ENCODE measurements around the gene ADORA3.

ADORA3 gene

GRCh38 chr1:111484391-111485026 is 18.9 kb downstream of the ADORA3 start:
- TF ChIP-seq POLR2A (IDR thresholded peaks at IDR 0.05; ENCODE audit: low read depth, low read length) (no peak), TAF1 (IDR thresholded peaks at IDR 0.05; ENCODE audit: borderline replicate concordance, low read depth, low read length) (no peak), POLR2AphosphoS5 (IDR thresholded peaks at IDR 0.05; ENCODE audit: low read depth, low read length) (no peak)
- DNase-seq (ENCODE audit: insufficient read length) (no peak), FAIRE-seq (no peak)

DNA sequence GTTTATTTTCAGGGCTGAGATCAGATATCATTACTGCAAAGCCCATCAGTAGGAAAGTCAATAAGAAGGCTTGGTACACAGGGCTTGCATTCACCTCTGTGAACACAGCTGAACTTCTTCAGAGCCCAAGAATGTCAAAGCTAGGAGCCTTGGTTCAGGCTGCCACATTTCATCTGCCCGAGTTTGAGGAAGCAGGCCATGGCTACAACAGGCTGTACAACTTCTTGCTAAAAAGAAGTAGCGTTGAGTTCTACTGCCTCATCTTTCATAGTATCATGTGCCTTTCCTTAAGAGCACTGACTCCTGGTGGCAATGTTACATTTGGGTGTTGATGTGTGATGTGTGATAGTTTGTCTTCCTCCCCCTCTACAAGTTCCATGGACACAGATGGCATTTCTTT is 19.6 kb downstream of the ADORA3 start:
- no peak for DNase-seq (ENCODE audit: insufficient read length)
- FAIRE-seq, result no peak
- no peak for TF ChIP-seq TAF1 (IDR thresholded peaks at IDR 0.05; ENCODE audit: borderline replicate concordance, low read depth, low read length)
- TF ChIP-seq POLR2A (IDR thresholded peaks at IDR 0.05; ENCODE audit: low read depth, low read length), result no peak
- TF ChIP-seq POLR2AphosphoS5 (IDR thresholded peaks at IDR 0.05; ENCODE audit: low read depth, low read length), result no peak

- TF ChIP-seq TAF1 (IDR thresholded peaks at IDR 0.05; ENCODE audit: borderline replicate concordance, low read depth, low read length), result no peak
- TF ChIP-seq POLR2AphosphoS5 (IDR thresholded peaks at IDR 0.05; ENCODE audit: low read depth, low read length), result no peak
- TF ChIP-seq POLR2A (IDR thresholded peaks at IDR 0.05; ENCODE audit: low read depth, low read length), result no peak
- DNase-seq (ENCODE audit: insufficient read length) (no peak), FAIRE-seq (no peak)
These were observed 20.3 kb downstream of the ADORA3 start for GRCh38 chr1:111483166-111483565.

DNA sequence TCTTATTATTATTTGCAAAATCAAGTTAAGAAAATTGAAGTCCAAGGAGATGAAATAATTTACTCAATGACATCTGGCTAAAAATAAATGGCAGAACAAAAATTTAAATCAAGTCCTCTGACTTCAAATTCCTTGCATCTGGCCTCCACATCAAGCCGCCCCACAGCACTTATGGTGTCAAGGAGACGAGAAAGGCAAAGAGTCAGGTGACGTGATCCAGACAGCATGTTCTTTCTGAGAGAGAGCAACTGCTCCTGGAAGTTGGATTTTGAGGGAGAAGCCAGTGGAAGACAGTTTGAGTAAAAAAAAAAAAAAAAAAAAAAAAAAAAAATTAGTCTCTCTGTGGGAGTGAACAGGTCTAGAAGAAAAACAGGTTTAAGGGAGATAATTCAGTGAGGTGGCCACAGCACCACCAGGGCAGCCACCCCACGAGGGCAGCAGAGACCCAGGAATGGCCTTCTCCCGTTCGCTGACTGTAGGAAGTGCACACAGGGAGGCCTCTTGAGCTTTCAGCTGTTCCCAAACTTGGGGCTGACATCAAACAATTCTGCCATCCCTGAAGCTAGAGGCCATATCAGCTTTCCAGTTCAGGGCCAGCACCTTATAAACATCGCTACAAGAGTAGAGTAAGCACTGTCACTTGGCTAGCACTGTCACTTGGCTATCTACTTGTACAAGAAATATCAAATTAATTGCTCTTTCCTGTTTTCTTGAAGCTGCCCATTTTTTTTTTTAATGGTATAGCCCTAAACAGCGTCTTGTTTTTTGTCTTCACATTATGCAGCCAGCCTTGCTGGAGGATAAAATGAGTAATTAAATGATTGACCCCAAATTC is 21.8 kb downstream of the ADORA3 start:
- no peak for TF ChIP-seq POLR2AphosphoS5 (IDR thresholded peaks at IDR 0.05; ENCODE audit: low read depth, low read length)
- no peak for TF ChIP-seq POLR2A (IDR thresholded peaks at IDR 0.05; ENCODE audit: low read depth, low read length)
- TF ChIP-seq TAF1 (IDR thresholded peaks at IDR 0.05; ENCODE audit: borderline replicate concordance, low read depth, low read length), result no peak
- DNase-seq (ENCODE audit: insufficient read length) (peak; percentile 43), FAIRE-seq (peak; percentile 72)

GRCh38 chr1:111480674-111481073 is 22.8 kb downstream of the ADORA3 start:
- FAIRE-seq (no peak), DNase-seq (ENCODE audit: insufficient read length) (no peak)
- no peak for TF ChIP-seq POLR2AphosphoS5 (IDR thresholded peaks at IDR 0.05; ENCODE audit: low read depth, low read length)

DNA sequence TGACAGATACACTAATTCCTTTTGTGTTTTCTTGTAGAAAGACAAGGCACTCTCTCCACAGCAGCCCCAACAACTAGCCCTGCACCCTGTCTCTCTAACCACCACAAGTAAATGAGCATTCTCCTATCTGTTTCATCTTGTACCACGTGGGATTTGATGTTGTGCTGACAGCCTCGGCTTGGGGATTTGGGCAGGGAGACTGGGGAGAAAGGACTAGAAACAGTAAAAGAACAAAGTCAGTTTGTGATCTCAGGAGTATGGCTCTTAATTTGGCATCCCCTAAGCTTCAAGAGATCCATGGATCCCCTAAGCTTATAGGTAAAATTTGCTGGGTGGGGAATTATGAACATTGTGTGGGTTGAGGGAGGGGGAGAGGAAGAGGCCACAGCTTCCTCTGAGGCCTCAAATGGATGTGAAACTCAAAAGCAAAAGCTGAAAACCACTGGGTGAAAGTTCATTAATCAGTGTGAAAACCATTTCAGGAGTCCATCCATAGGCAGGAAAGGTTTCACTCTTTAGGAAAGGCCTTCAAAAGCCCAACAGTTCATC is 26.6 kb downstream of the ADORA3 start:
- FAIRE-seq, result peak; percentile 92
- DNase-seq (ENCODE audit: insufficient read length), result no peak

GRCh38 chr1:111476214-111476613 is 27.2 kb downstream of the ADORA3 start:
- TF ChIP-seq POLR2A (IDR thresholded peaks at IDR 0.05; ENCODE audit: low read depth, low read length) (no peak), TAF1 (IDR thresholded peaks at IDR 0.05; ENCODE audit: borderline replicate concordance, low read depth, low read length) (no peak), POLR2AphosphoS5 (IDR thresholded peaks at IDR 0.05; ENCODE audit: low read depth, low read length) (no peak)
- FAIRE-seq (no peak), DNase-seq (ENCODE audit: insufficient read length) (no peak)

More for the DNA sequence above, 26.6 kb downstream of the ADORA3 start:
- no peak for TF ChIP-seq TAF1 (IDR thresholded peaks at IDR 0.05; ENCODE audit: borderline replicate concordance, low read depth, low read length)
- peak; percentile 43; the same call in 1 of the 2 replicates for TF ChIP-seq POLR2A (IDR thresholded peaks at IDR 0.05; ENCODE audit: low read depth, low read length)
- TF ChIP-seq POLR2AphosphoS5 (IDR thresholded peaks at IDR 0.05; ENCODE audit: low read depth, low read length), result no peak; the same call in 1 of the 2 replicates

DNA sequence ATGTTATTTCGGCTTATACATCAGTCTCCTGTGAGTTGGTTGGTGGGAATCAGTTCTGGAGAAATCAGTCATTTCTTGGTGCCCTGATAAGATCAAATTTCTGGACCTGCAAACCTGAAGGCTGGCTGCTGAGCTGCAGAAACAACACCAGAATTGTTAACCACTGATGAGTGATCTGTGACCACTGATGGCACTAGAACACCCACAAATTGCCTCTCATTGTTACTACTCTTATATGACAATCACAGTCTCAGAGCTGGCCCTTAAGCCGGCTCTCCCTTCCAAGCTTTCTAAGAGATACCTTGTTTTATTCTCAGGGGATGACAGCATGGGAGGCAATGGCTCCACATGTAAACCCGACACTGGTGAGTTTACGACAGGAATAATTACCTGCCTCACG is 27.7 kb downstream of the ADORA3 start:
- FAIRE-seq (peak; percentile 79), DNase-seq (ENCODE audit: insufficient read length) (no peak)
- TF ChIP-seq POLR2AphosphoS5 (IDR thresholded peaks at IDR 0.05; ENCODE audit: low read depth, low read length), result no peak
- TF ChIP-seq POLR2A (IDR thresholded peaks at IDR 0.05; ENCODE audit: low read depth, low read length), result no peak
- TF ChIP-seq TAF1 (IDR thresholded peaks at IDR 0.05; ENCODE audit: borderline replicate concordance, low read depth, low read length), result no peak

GRCh38 chr1:111474521-111474920 is 28.9 kb downstream of the ADORA3 start:
- FAIRE-seq (no peak), DNase-seq (ENCODE audit: insufficient read length) (no peak)
- TF ChIP-seq POLR2AphosphoS5 (IDR thresholded peaks at IDR 0.05; ENCODE audit: low read depth, low read length), result no peak
- TF ChIP-seq POLR2A (IDR thresholded peaks at IDR 0.05; ENCODE audit: low read depth, low read length), result no peak
- TF ChIP-seq TAF1 (IDR thresholded peaks at IDR 0.05; ENCODE audit: borderline replicate concordance, low read depth, low read length), result no peak

DNA sequence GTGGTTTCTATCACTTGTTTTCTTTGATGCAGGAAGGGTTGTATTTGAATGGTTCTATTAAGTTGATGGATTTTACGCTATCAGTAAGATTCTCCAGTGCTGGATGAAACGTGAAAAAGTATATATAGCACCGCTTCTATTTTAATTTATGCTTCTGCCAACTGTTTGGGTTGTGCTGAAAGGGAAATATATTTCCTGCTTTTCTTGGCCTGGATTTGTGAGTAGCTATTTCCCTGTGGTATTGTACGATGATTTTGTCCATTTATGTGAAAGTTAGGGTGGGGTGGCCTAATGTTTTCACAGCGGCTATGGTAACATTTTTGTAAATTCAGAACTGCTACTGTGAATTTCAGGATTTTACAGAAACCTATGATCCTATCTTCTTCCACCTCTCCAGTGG is 29.3 kb downstream of the ADORA3 start:
- FAIRE-seq (no peak), DNase-seq (ENCODE audit: insufficient read length) (no peak)
- TF ChIP-seq POLR2A (IDR thresholded peaks at IDR 0.05; ENCODE audit: low read depth, low read length), result no peak
- TF ChIP-seq TAF1 (IDR thresholded peaks at IDR 0.05; ENCODE audit: borderline replicate concordance, low read depth, low read length), result no peak
- TF ChIP-seq POLR2AphosphoS5 (IDR thresholded peaks at IDR 0.05; ENCODE audit: low read depth, low read length), result no peak

DNA sequence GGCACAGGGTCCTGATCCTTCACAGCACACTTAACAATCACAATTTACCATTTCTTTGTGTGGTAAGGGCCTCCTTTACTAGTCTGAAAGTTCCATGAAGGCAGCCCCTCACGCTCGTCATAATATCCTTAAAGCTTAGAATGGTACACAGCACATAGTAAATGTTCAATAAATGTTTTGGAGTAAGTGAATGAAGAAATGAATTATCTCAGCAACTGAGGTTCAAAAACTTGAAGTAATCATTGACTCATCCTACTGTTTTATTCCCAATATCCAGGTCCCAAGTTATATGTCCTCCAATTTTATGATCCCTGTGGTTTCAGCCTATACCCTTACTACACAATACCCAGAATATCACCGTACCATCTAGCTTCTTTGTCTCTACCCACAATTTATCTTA is 31.9 kb downstream of the ADORA3 start:
- no peak for TF ChIP-seq TAF1 (IDR thresholded peaks at IDR 0.05; ENCODE audit: borderline replicate concordance, low read depth, low read length)
- no peak for TF ChIP-seq POLR2AphosphoS5 (IDR thresholded peaks at IDR 0.05; ENCODE audit: low read depth, low read length)
- no peak for TF ChIP-seq POLR2A (IDR thresholded peaks at IDR 0.05; ENCODE audit: low read depth, low read length)
- FAIRE-seq (no peak), DNase-seq (ENCODE audit: insufficient read length) (no peak)

DNA sequence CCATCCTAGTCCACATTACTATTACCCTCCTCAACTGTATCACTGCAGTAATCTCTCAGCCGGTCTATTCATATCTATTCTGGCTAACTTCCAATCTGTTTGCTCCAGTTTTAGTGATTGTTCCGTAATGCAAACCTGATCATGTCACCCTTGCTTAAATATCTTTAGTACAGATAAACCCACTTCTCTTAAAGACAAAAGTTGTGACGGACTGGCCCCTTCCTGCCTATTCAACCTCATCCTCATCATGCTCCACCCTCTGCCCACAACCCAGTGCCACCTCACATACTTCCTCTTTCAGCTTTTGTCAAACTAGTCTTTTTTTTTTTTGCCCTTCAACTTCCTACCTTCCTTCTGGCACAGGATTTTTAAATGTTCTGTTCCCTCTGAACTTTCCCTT is 32.4 kb downstream of the ADORA3 start:
- FAIRE-seq, result peak; percentile 78
- no peak for TF ChIP-seq TAF1 (IDR thresholded peaks at IDR 0.05; ENCODE audit: borderline replicate concordance, low read depth, low read length)
- TF ChIP-seq POLR2A (IDR thresholded peaks at IDR 0.05; ENCODE audit: low read depth, low read length), result no peak
- no peak for TF ChIP-seq POLR2AphosphoS5 (IDR thresholded peaks at IDR 0.05; ENCODE audit: low read depth, low read length)
- no peak for DNase-seq (ENCODE audit: insufficient read length)

Measured in GM12892 (cell line).